Stomach (tissue), 9 donors: ENCODE measurements around the gene TSC22D1. TPM values are rescaled to one million over a fixed set of nuclear protein-coding genes. Genes with fewer than 3 reads are reported as not detected.

ENCODE experiments used
- DNase-seq, 2 donors: peaks; one replicate each; pipeline versions ENCODE4 v3.0.0 to v3.0.0-alpha.2; 2013 to 2019
- H3K27ac ChIP-seq, 5 donors: fragments of 200-600 bp in 4 of 5; sonication (generic) in 4 of 5; one replicate each; pipeline ENCODE4 v1.5.1; 2013 to 2019; ENCODE audit warnings: mild to moderate bottlenecking in 1 of 5, moderate library complexity in 1 of 5
- H3K27me3 ChIP-seq, 3 donors: fragments of 200-600 bp; sonication (generic); one replicate each; pipeline ENCODE4 v1.5.1; 2017 to 2019; ENCODE audit warnings: mixed run types in 1 of 3
- H3K36me3 ChIP-seq, 4 donors: fragments of 200-600 bp; sonication (generic); 1 replicate in 3 of 4; 2 replicates in 1 of 4; pipeline ENCODE4 v1.5.1; 2016 to 2019
- H3K4me1 ChIP-seq, 4 donors: fragments of 200-600 bp; sonication (generic); one replicate each; pipeline ENCODE4 v1.5.1; 2016 to 2019
- H3K4me3 ChIP-seq, 4 donors: fragments of 200-600 bp; sonication (generic) in 3 of 4; one replicate each; pipeline ENCODE4 v1.5.1; 2016 to 2019; ENCODE audit warnings: mild to moderate bottlenecking in 1 of 4
- H3K9me3 ChIP-seq, 4 donors: fragments of 200-600 bp; sonication (generic); one replicate each; pipeline ENCODE4 v1.5.1; 2016 to 2019
- EP300 ChIP-seq: sonication (generic); formaldehyde crosslinking; IDR thresholded peaks from one replicate; pipeline ENCODE4 v1.6.1; 2017; ENCODE audit warnings: antibody characterized with exemption
- POLR2A ChIP-seq, 4 donors: fragments of 450-650 bp; IDR thresholded peaks; one replicate each; pipeline ENCODE4 v1.6.1; 2016; ENCODE audit warnings: antibody characterized with exemption in 4 of 4, control low read depth in 2 of 4, mild to moderate bottlenecking in 1 of 4, moderate library complexity in 1 of 4
- POLR2AphosphoS5 ChIP-seq, 3 donors: sonication (generic); formaldehyde crosslinking; IDR thresholded peaks; one replicate each; pipeline ENCODE4 v1.6.1; 2016; ENCODE audit warnings: antibody characterized with exemption in 3 of 3
- WGBS, 5 donors: extraction: QIAGEN DNeasy Blood & Tissue Kit in 3 of 5; methylation state at CpG; one replicate each; pipeline versions ENCODE4 v1.1.5 to v1.1.7; 2013 to 2018; 5-methylcytosine and 5-hydroxymethylcytosine counted together
- intact Hi-C: fragments of 100-400 bp; cut with DNase I; formaldehyde crosslinking; loops from one replicate; pipeline ENCODE4 v1.15.1; 2023; ENCODE audit warnings: low total_unique reads
- polyA plus RNA-seq, 3 donors: library from polyadenylated mRNA; stranded (reverse); fragments of 200-250 nt; gene quantifications; one replicate each; pipeline ENCODE4 v1.2.3, GENCODE V29; 2013
- total RNA-seq, 5 donors: library from RNA; depleted of rRNA; stranded (reverse); fragments of >200 nt; gene quantifications; one replicate each; pipeline versions ENCODE4 v1.1.0 to v1.2.3, GENCODE V29; 2014 to 2016
- TF ChIP-seq, protein P1 (sequence below), 7 experiments: fragments of 450-650 bp in 4 of 7; fragments of 200-600 bp in 3 of 7; sonication (generic) in 3 of 7; IDR thresholded peaks; one replicate each; pipeline ENCODE4 v1.5.1; 2016 to 2019; ENCODE audit warnings: antibody characterized with exemption in 7 of 7, control low read depth in 2 of 7, mild to moderate bottlenecking in 1 of 7
- donor health status: healthy with polysubstance abuse.
- donor health status: Bipolar disorder and iron deficiency.
- donor health status: healthy.

TSC22D1 gene
- total and polyA plus RNA-seq, 8 donors, result 26.1 to 195 (median 111) TPM

DNA sequence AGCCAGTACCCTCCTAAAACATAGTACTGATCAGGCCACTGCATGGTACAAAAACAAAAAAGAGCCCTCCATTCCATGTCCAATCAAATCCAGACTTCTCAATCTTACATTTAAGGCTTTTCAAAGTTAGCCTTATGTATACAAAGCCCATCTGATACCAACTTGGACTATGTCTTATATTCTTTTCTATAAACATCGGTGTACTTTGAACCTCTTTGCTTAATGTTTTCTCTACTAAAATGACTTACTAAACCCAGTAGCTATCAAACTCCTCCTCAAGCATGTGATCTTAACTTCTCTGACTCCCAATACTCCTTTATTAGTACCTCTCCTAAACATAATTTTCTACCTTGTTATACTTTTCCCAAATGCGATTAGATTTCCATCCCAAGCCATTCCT, 14.8 kb downstream of the TSC22D1 start:
- no peak overlapping the region for H3K4me3 ChIP-seq
- WGBS, 5 donors, result 46 to 73% (median 55%) methylated on average over 2 of the region's 2 CpGs
- no peaks in the 10 kb centered on the region for H3K9me3 ChIP-seq
- intact Hi-C loops, result no loop called here
- DNase-seq, result peak in 1 of 2 donors; percentile 11
- H3K27ac ChIP-seq, result no peak overlapping the region
- TF ChIP-seq, protein P1, sequence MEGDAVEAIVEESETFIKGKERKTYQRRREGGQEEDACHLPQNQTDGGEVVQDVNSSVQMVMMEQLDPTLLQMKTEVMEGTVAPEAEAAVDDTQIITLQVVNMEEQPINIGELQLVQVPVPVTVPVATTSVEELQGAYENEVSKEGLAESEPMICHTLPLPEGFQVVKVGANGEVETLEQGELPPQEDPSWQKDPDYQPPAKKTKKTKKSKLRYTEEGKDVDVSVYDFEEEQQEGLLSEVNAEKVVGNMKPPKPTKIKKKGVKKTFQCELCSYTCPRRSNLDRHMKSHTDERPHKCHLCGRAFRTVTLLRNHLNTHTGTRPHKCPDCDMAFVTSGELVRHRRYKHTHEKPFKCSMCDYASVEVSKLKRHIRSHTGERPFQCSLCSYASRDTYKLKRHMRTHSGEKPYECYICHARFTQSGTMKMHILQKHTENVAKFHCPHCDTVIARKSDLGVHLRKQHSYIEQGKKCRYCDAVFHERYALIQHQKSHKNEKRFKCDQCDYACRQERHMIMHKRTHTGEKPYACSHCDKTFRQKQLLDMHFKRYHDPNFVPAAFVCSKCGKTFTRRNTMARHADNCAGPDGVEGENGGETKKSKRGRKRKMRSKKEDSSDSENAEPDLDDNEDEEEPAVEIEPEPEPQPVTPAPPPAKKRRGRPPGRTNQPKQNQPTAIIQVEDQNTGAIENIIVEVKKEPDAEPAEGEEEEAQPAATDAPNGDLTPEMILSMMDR (IDR thresholded peaks at IDR 0.05), result no peak
- no peak for TF ChIP-seq POLR2AphosphoS5 (IDR thresholded peaks at IDR 0.05)
- no peaks in the 10 kb centered on the region for H3K27me3 ChIP-seq
- peaks cover 0 to 9% (median 6%) of the 10 kb centered on the region in 4 donors for H3K36me3 ChIP-seq
- no peaks in the 10 kb centered on the region for H3K4me1 ChIP-seq

DNA sequence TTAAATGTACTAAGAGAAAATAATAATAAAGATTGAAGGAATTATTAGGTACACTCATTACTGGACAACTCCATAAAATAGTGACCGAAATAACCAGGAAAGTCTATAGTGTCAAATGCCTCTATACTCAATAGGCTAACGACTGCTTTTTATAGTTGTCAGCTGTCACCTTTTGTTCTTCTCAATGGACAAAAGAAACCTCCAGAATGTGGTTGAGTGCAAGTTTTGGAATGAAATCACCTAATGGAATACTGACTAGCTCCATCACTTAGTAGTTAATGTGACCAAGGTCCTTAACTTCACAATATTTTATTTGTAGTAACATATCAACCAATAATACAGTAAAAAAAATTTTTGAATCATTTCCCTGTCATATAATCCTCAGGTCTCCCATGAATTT, 18.1 kb downstream of the TSC22D1 start:
- Histone ChIP-seq H3K27ac (no peak overlapping the region), H3K4me1 (no peaks in the 10 kb centered on the region), H3K36me3 (peaks cover 0 to 12% (median 6%) of the 10 kb centered on the region in 4 donors), H3K27me3 (no peaks in the 10 kb centered on the region), H3K4me3 (no peak overlapping the region), H3K9me3 (no peaks in the 10 kb centered on the region)
- 76 to 93% (median 88%) methylated on average over 2 of the region's 2 CpGs for WGBS, 5 donors
- TF ChIP-seq POLR2A (IDR thresholded peaks at IDR 0.05) (no peak), POLR2AphosphoS5 (IDR thresholded peaks at IDR 0.05) (no peak), EP300 (no peak)
- TF ChIP-seq, protein P1 (IDR thresholded peaks at IDR 0.05), result no peak
- intact Hi-C loops, result no loop called here
- no peak for DNase-seq

DNA sequence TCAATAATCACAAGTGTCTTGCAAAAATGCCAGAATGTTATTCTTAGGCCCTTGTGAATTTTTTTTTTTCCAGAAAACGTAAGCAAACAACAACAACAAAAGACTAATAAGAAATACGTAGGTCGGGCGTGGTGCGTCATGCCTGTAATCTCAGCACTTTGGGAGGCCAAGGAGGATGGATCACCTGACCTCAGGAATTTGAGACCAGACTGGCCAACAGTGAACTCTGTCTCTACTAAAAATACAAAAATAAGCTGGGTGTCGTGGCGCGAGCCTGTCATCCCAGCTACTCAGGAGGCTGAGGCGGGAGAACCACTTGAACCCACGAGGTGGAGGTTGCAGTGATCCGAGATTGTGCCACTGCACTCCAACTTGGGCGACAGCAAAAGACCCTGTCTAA, 20.9 kb downstream of the TSC22D1 start:
- no peaks in the 10 kb centered on the region for H3K27me3 ChIP-seq
- H3K4me3 ChIP-seq, result no peak overlapping the region
- no peak for DNase-seq
- no peaks in the 10 kb centered on the region for H3K4me1 ChIP-seq
- H3K36me3 ChIP-seq, result peaks cover 0 to 24% (median 15%) of the 10 kb centered on the region in 4 donors
- H3K9me3 ChIP-seq, result no peaks in the 10 kb centered on the region
- WGBS, 5 donors, result 94 to 98% (median 95%) methylated on average over 12 of the region's 12 CpGs
- H3K27ac ChIP-seq, result no peak overlapping the region
- TF ChIP-seq POLR2A (IDR thresholded peaks at IDR 0.05), result no peak
- TF ChIP-seq EP300, result no peak
- intact Hi-C loops, result no loop called here

DNA sequence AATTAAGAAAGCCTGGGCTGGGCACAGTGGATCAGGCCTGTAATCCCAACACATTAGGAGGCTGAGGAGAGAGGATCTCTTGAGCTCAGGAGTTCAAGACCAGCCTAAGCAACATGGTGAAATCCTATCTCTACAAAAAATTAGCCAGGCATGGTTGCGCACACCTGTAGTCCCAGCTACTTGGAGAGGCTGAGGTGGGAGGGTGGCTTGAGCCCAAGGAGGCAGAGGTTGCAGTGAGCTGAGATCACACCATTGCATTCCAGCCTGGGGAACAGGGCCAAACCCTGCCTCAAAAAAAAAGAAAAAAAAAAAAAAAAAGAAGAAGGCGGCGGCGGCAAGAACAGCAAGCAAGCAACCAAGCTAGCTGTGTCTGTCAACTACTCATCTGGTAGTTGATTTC, 26.7 kb downstream of the TSC22D1 start:
- no peaks in the 10 kb centered on the region for H3K27me3 ChIP-seq
- no peak overlapping the region for H3K27ac ChIP-seq
- H3K36me3 ChIP-seq, result peaks cover 0 to 13% (median 9%) of the 10 kb centered on the region in 4 donors
- 76 to 87% (median 83%) methylated on average over 4 of the region's 4 CpGs for WGBS, 5 donors
- no peak for TF ChIP-seq EP300
- TF ChIP-seq POLR2A (IDR thresholded peaks at IDR 0.05), result no peak
- TF ChIP-seq, protein P1 (IDR thresholded peaks at IDR 0.05), result no peak
- no peak for TF ChIP-seq POLR2AphosphoS5 (IDR thresholded peaks at IDR 0.05)
- H3K9me3 ChIP-seq, result no peaks in the 10 kb centered on the region
- intact Hi-C loops, result no loop called here
- DNase-seq, result no peak
- H3K4me1 ChIP-seq, result peaks cover 0 to 9% (median 9%) of the 10 kb centered on the region in 4 donors
- no peak overlapping the region for H3K4me3 ChIP-seq

DNA sequence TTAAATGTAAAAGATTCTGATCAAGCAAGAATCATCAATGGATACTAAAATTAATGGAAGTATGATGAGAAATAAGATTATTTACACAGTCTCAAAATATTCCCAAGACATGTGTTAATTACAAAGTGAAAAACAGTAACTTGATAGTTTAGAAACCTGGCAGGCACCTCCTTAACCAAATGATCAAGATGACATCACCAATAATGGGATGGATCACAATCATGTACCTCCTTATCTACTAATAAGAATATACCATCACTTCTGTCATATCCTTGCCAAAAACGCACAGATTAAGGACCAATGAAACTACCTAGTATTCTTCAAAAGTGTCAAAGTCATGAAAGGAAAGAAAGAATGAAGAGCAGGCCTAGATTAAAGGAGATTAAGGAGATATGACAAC, 30.0 kb downstream of the TSC22D1 start:
- H3K4me1 ChIP-seq, result peaks cover 0 to 36% (median 20%) of the 10 kb centered on the region in 4 donors
- H3K27ac ChIP-seq, result no peak overlapping the region
- DNase-seq, result no peak
- intact Hi-C loops, result no loop called here
- TF ChIP-seq POLR2A (IDR thresholded peaks at IDR 0.05) (no peak), EP300 (no peak), POLR2AphosphoS5 (IDR thresholded peaks at IDR 0.05) (no peak)
- TF ChIP-seq, protein P1 (IDR thresholded peaks at IDR 0.05), result no peak
- no peak overlapping the region for H3K4me3 ChIP-seq
- H3K36me3 ChIP-seq, result no peaks in the 10 kb centered on the region
- no peaks in the 10 kb centered on the region for H3K27me3 ChIP-seq
- WGBS, 5 donors, result 85 to 100% (median 87%) methylated on average over 1 of the region's 1 CpG
- no peaks in the 10 kb centered on the region for H3K9me3 ChIP-seq
